Spleen (tissue), 7 donors: ENCODE measurements around the gene CROCC.

Source experiments
- CTCF ChIP-seq, 11 experiments: fragments of 200-600 bp in 7 of 11; fragments of 450-650 bp in 4 of 11; sonication (generic) in 4 of 11; IDR thresholded peaks in 8 of 11; conservative IDR thresholded peaks in 3 of 11; 1 replicate in 7 of 11; 2 replicates in 4 of 11; pipeline versions ENCODE4 v1.4.0 to v1.8.0; 2016 to 2021; ENCODE audit warnings: antibody characterized with exemption in 11 of 11, inconsistent platforms in 4 of 11, mild to moderate bottlenecking in 1 of 11
- POLR2A ChIP-seq, 3 donors: fragments of 450-650 bp; IDR thresholded peaks; one replicate each; pipeline ENCODE4 v1.5.1; 2017; ENCODE audit warnings: antibody characterized with exemption in 3 of 3, mild to moderate bottlenecking in 1 of 3
- donor health status: DM: no; HTN: no; CAD: no; lungs with moderate emphysema.
- donor health status: DM: no; HTN: no; CAD: no.
- donor health status: DM: no; HTN: no; CAD: no.

GRCh38 chr1:16882986-16883385 lies 38.7 kb upstream of the CROCC start:
- no peak for TF ChIP-seq CTCF (IDR thresholded peaks at IDR 0.05 in 8 of 11, conservative IDR thresholded peaks at IDR 0.05 in 3 of 11)
- no peak for TF ChIP-seq POLR2A (IDR thresholded peaks at IDR 0.05)
